GM12878 (cell line): Measurements from ENCODE around the gene GUK1. TPM values are rescaled to one million over a fixed set of nuclear protein-coding genes. Genes with fewer than 3 reads are reported as not detected.
A peak's percentile ranks its signal among the peaks of the same experiment; 100 is the strongest.
"Not testable (repeated sequence)": the region's sequence is repeated elsewhere in the genome, so short reads cannot be mapped to it uniquely, and the experiment has no call there.

Experiments
- ATAC-seq: fragments of 200-7000 bp; cut with Tn5 transposase; 3 replicates; pipeline ENCODE4 v1.9.1; 2020; ENCODE audit warnings: mild to moderate bottlenecking, moderate library complexity
- BruUV-seq: library from RNA; stranded (reverse); fragments of 400-500 nt; replicated peaks from 2 replicates; lab custom pipeline; 2021; lab: Mats Ljungman, UMichigan
- CTCF ChIA-PET: fragments of 300-600 bp; sonication (Branson Sonifier 250); formaldehyde crosslinking; extraction: SDS; loops from one replicate; lab custom pipeline; 2021; ENCODE audit warnings: inconsistent platforms; lab: Yijun Ruan, JAX
- POLR2A ChIA-PET: fragments of 350-600 bp; formaldehyde crosslinking; extraction: SDS; loops from one replicate; lab custom pipeline; 2021; ENCODE audit warnings: inconsistent platforms; lab: Charles Lee
- RAD21 ChIA-PET: fragments of 300-600 bp; sonication (Branson Sonifier 250); formaldehyde crosslinking; loops from one replicate; lab custom pipeline; 2023; ENCODE audit warnings: antibody characterized with exemption; ENCODE audit not compliant: unreplicated experiment; lab: Charles Lee
- SMC1A ChIA-PET: fragments of 300-600 bp; sonication (Branson Sonifier 250); formaldehyde crosslinking; loops from one replicate; lab custom pipeline; 2023; ENCODE audit not compliant: unreplicated experiment, uncharacterized antibody; lab: Charles Lee
- DNase-seq: peaks from one replicate; pipeline ENCODE4 v3.0.0-alpha.2; 2011; ENCODE audit warnings: low read depth, low spot score
- FAIRE-seq: peaks from 3 replicates; lab custom pipeline; 2011; peaks lifted over from hg19 to GRCh38; lab: Jason Lieb, UNC
- H2AFZ ChIP-seq: 2 replicates; pipeline ENCODE4 v1.6.0; 2011; ENCODE audit warnings: low read depth, low read length, control low read depth; ENCODE audit not compliant: control insufficient read depth
- H3K27ac ChIP-seq: 2 replicates; pipeline ENCODE4 v1.5.1; 2011; ENCODE audit warnings: control low read depth; ENCODE audit not compliant: control insufficient read depth, insufficient read depth
- H3K27me3 ChIP-seq, 2 experiments: replicated peaks in 1 of 2; 2 replicates each; pipeline versions ENCODE4 v1.6.0 to v1.6.1; 2011; ENCODE audit warnings: low read length in 1 of 2; ENCODE audit not compliant: control insufficient read depth in 2 of 2, insufficient read depth in 2 of 2
- H3K36me3 ChIP-seq, 2 experiments: 2 replicates each; pipeline ENCODE4 v1.5.1; 2011; ENCODE audit warnings: low read length in 1 of 2; ENCODE audit not compliant: control insufficient read depth in 2 of 2, insufficient read depth in 2 of 2
- H3K4me1 ChIP-seq: 2 replicates; pipeline ENCODE4 v1.6.1; 2011; ENCODE audit warnings: mild to moderate bottlenecking, low read length, moderate library complexity, mixed read lengths; ENCODE audit not compliant: control insufficient read depth, insufficient read depth
- H3K4me2 ChIP-seq: 2 replicates; pipeline ENCODE4 v1.6.0; 2011; ENCODE audit warnings: control low read depth; ENCODE audit not compliant: control insufficient read depth, insufficient read depth
- H3K4me3 ChIP-seq: fragments of 200-600 bp; sonication (generic); 2 replicates; pipeline ENCODE4 v1.5.1; 2016
- H3K79me2 ChIP-seq: 2 replicates; pipeline ENCODE4 v1.6.0; 2011; ENCODE audit warnings: low read length; ENCODE audit not compliant: control insufficient read depth, insufficient read depth
- H3K9ac ChIP-seq: 2 replicates; pipeline ENCODE4 v1.8.0; 2011; ENCODE audit warnings: low read length, control low read depth, mixed read lengths; ENCODE audit not compliant: control insufficient read depth, insufficient read depth
- H3K9me3 ChIP-seq: replicated peaks from 3 replicates; pipeline ENCODE4 v1.5.1; 2011; ENCODE audit warnings: mild to moderate bottlenecking, low read length; ENCODE audit not compliant: control insufficient read depth, insufficient read depth
- H4K20me1 ChIP-seq: 2 replicates; pipeline ENCODE4 v1.6.0; 2011; ENCODE audit not compliant: control insufficient read depth, insufficient read depth
- CBFB ChIP-seq: IDR thresholded peaks from 2 replicates; pipeline ENCODE4 v1.6.1; 2016; ENCODE audit warnings: antibody characterized with exemption, low read depth
- CREB1 ChIP-seq: IDR thresholded peaks from 2 replicates; pipeline ENCODE4 v1.6.1; 2012; ENCODE audit warnings: low read depth, mild to moderate bottlenecking, inconsistent platforms
- MTA3 ChIP-seq: IDR thresholded peaks from 2 replicates; pipeline ENCODE4 v1.6.1; 2012; ENCODE audit warnings: low read length, inconsistent platforms, borderline replicate concordance
- SIN3A ChIP-seq: IDR thresholded peaks from 2 replicates; pipeline ENCODE4 v1.6.1; 2012; ENCODE audit warnings: low read depth, low read length, improper control_type of control experiment
- SP1 ChIP-seq: IDR thresholded peaks from one replicate; pipeline ENCODE4 v1.6.1; 2011; ENCODE audit warnings: low read depth, low read length
- YY1 ChIP-seq: IDR thresholded peaks from 2 replicates; pipeline ENCODE4 v1.6.1; 2011; ENCODE audit warnings: low read depth, mild to moderate bottlenecking, low read length
- WGBS: methylation state at CpG from one replicate; pipeline ENCODE4 v1.1.6; 2016; ENCODE audit warnings: low lambda C conversion rate; ENCODE audit not compliant: insufficient replicate concordance, insufficient coverage; ENCODE audit errors: missing lambda C conversion rate; 5-methylcytosine and 5-hydroxymethylcytosine counted together
- in situ Hi-C: fragments of 300-500 bp; cut with MboI; formaldehyde crosslinking; loops from 9 replicates; pipeline ENCODE4 v1.14.3; 2018; ENCODE audit warnings: mixed read lengths
- intact Hi-C: fragments of 100-400 bp; cut with micrococcal nuclease; formaldehyde crosslinking; loops from one replicate; pipeline ENCODE4 v1.14.2; 2022; ENCODE audit not compliant: unreplicated experiment
- polyA plus RNA-seq, 11 experiments: library from polyadenylated mRNA; depleted of rRNA in 4 of 11; unstranded in 6 of 11; stranded (reverse) in 5 of 11; fragments of >200 nt; fragmentation: Nextera tagmentation in 4 of 11; fragmentation: Illumina TruSeq in 1 of 11; extraction: Ambion mirVana in 4 of 11; extraction: Trizol in 1 of 11; gene quantifications; 1 replicate in 1 of 11; 2 replicates in 10 of 11; pipeline versions ENCODE4 v1.2.1 to v1.2.3, GENCODE V29; 2011 to 2016; ENCODE audit warnings: inconsistent platforms in 2 of 11, missing spikeins in 2 of 11, low read depth in 1 of 11
- total RNA-seq, 4 experiments: library from RNA; depleted of rRNA in 3 of 4; stranded (reverse); fragments of >200 nt in 3 of 4; fragmentation: Illumina TruSeq in 1 of 4; extraction: Trizol in 1 of 4; gene quantifications; 2 replicates each; pipeline versions ENCODE4 v1.2.1 to v1.2.3, GENCODE V29; 2013 to 2021

The GUK1 gene
- total and polyA plus RNA-seq, 10 of the 15 experiments (the other 5 are each of a cell fraction or from before 2014, with no cell fraction given) = 6.3 to 357 (median 203) TPM

DNA sequence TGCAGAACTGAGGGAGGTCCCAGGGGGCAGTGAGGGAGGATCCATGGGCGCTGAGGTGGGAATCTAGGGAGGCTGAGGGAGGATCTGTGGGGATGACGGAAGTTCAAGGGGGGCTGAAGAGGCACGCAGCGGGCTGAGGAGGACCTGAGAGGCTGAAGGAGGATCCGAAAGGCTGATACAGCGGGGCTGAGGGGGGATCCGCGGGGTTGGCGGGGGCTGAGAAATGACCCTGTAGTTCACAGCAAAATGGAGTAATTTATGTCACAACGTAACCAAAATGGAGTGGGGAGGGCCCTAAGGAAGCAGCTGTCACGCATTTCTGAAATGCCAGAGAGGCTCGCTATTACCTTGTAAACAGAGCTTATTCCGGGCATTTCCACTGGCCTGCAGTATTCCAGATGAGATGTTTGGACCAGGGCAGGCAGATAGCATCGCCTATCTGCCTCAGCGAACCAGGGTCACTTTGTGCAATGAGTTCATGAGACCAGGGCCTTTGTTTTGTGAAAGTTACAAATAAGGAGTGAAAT, 30.1 kb upstream of the GUK1 start:
- no peak for FAIRE-seq
- CTCF ChIA-PET = interaction anchor here (0.7 to 2.2 kb wide), 6 partner anchors 13 to 111 kb away, joined by 3 to 8 read pairs (median 5); partner anchors contain the start of gene IBA57
- POLR2A ChIA-PET = interaction anchor here (0.6 to 2.1 kb wide), 7 partner anchors 11 to 689 kb away, joined by 3 to 7 read pairs (median 4); partner anchors contain the start of genes ARF1 and IBA57
- H3K27me3 ChIP-seq = no peaks in the 10 kb centered on the region
- in situ Hi-C loops (no loop called here), intact Hi-C loops (loop anchor here (2.0 kb wide), 1 partner anchor 31 kb away; the partner anchor contains the start of gene GUK1)
- SMC1A ChIA-PET = interaction anchor here (0.7 to 1.5 kb wide), 2 partner anchors 13 to 21 kb away, joined by 3 to 4 read pairs; no protein-coding TSS in a partner anchor
- H3K27ac ChIP-seq = peak overlapping the region; percentile 73
- no peaks in the 10 kb centered on the region for H3K9me3 ChIP-seq
- RAD21 ChIA-PET = interaction anchor here (0.7 to 1.2 kb wide), 2 partner anchors 21 to 56 kb away, joined by 3 read pairs; no protein-coding TSS in a partner anchor
- H3K9ac ChIP-seq = peak overlapping the region; percentile 73
- peak overlapping the region; percentile 96 for H3K4me2 ChIP-seq
- no peaks in the 10 kb centered on the region for H4K20me1 ChIP-seq
- ATAC-seq = no peak
- 39% methylated on average over 10 of the region's 15 CpGs for WGBS
- no TSS peak for BruUV-seq
- no peak for DNase-seq
- H3K4me3 ChIP-seq = peak overlapping the region; percentile 93
- peaks cover 7% of the 10 kb centered on the region for H3K4me1 ChIP-seq
- peak overlapping the region; percentile 96 for H2AFZ ChIP-seq
- H3K36me3 ChIP-seq = peaks cover 4 to 5% of the 10 kb centered on the region in 2 experiments; a peak in 3 of 4 replicates
- TF ChIP-seq CBFB (no peak), YY1 (peak; percentile 67; the same call in 1 of the 2 replicates), SP1 (no peak), SIN3A (no peak), MTA3 (peak; percentile 49; the same call in 1 of the 2 replicates)
- H3K79me2 ChIP-seq = peaks cover 13% of the 10 kb centered on the region

DNA sequence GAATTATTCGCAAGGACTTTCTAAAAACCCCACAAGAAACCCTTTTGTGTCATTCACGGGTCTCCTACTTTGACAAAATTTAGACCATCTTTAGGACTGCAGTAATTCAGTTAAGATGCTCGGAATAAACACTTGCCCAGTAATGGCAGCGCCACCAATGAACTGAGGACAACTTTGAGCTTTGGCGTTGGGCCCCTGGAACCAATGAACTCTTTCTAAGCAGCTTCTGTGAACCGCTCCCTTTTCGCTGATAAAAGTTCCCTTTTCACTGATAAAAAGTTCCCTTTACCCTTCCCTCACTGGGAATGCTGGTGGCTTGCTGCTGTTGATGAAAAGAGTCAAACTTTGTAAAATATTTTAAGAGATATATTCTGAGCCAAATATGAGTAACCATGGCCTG, 29.5 kb upstream of the GUK1 start:
- H3K4me3 ChIP-seq = no peak overlapping the region
- FAIRE-seq = no peak
- no peak overlapping the region for H3K4me2 ChIP-seq
- H3K27me3 ChIP-seq = no peaks in the 10 kb centered on the region
- ChIA-PET SMC1A (interaction anchor here (0.7 to 1.5 kb wide), 2 partner anchors 8 to 13 kb away, joined by 3 to 4 read pairs; no protein-coding TSS in a partner anchor), POLR2A (interaction anchor here (1.0 kb wide), 1 partner anchor 30 kb away, joined by 3 read pairs; no protein-coding TSS in a partner anchor), CTCF (interaction anchor here (0.8 to 2.2 kb wide), 7 partner anchors 8 to 111 kb away, joined by 3 to 8 read pairs (median 5); partner anchors contain the start of gene IBA57), RAD21 (no interaction called here)
- no peak for DNase-seq
- no peak overlapping the region for H2AFZ ChIP-seq
- TF ChIP-seq CREB1 = no peak
- H3K9me3 ChIP-seq = no peaks in the 10 kb centered on the region
- H3K9ac ChIP-seq = no peak overlapping the region
- H3K79me2 ChIP-seq = peaks cover 13% of the 10 kb centered on the region
- peaks cover 4 to 5% of the 10 kb centered on the region in 2 experiments; a peak in 3 of 4 replicates for H3K36me3 ChIP-seq
- intact Hi-C loops = no loop called here
- no peak overlapping the region for H3K27ac ChIP-seq
- no peaks in the 10 kb centered on the region for H4K20me1 ChIP-seq
- TSS peak; percentile 48 for BruUV-seq
- no peak for ATAC-seq
- WGBS = 83% methylated on average over 7 of the region's 7 CpGs
- H3K4me1 ChIP-seq = peaks cover 7% of the 10 kb centered on the region
- in situ Hi-C loops = no loop called here

DNA sequence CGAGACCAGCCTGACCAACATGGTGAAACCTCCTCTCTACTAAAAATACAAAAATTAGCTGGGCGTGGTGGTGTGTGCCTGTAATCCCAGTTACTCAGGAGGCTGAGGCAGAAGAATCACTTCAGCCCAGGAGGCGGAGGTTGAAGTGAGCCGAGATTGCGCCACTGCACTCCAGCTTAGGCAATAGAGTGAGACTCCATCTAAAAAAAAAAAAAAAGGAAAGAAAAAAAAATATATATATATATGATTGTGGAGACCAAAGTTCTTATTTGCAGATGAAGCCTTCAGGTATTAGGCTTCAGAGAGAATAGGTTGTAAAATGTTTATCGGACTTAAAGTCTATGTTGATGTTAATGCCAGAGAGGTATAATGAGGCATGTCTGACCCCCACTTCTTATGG, 28.8 kb upstream of the GUK1 start:
- not testable (repeated sequence) for ATAC-seq, DNase-seq

More for the DNA sequence above, 28.8 kb upstream of the GUK1 start:
- H3K9me3 ChIP-seq, H3K4me3 ChIP-seq, H3K27me3 ChIP-seq, RAD21 ChIA-PET, H3K4me1 ChIP-seq, H3K9ac ChIP-seq, H3K4me2 ChIP-seq, POLR2A ChIA-PET, H3K27ac ChIP-seq, H3K36me3 ChIP-seq, intact Hi-C loops, H4K20me1 ChIP-seq, in situ Hi-C loops, SMC1A ChIA-PET, BruUV-seq, FAIRE-seq, H2AFZ ChIP-seq: not testable (repeated sequence)
- CTCF ChIA-PET = interaction anchor here (0.8 to 2.2 kb wide), 3 partner anchors 8 to 55 kb away, joined by 3 to 6 read pairs (median 3); no protein-coding TSS in a partner anchor
- WGBS = 70% methylated on average over 4 of the region's 6 CpGs
- peaks cover 13% of the 10 kb centered on the region for H3K79me2 ChIP-seq
